ENCODE measurements around the gene ERFL.
A peak's percentile ranks its signal among the peaks of the same experiment; 100 is the strongest.

Gene ERFL

GRCh38 chr19:41897820-41898219, 30.4 kb downstream of the ERFL start:
- DNase-seq (ENCODE audit: low read depth), result no peak

GRCh38 chr19:41897181-41897580, 31.1 kb downstream of the ERFL start:
- no peak for DNase-seq (ENCODE audit: low read depth)

GRCh38 chr19:41896581-41896942, 31.7 kb downstream of the ERFL start:
- no peak for DNase-seq (ENCODE audit: low read depth)

- no peak for DNase-seq (ENCODE audit: low read depth)
Observed at GRCh38 chr19:41895745-41896580, 32.3 kb downstream of the ERFL start.

- DNase-seq (ENCODE audit: low read depth), result no peak
Observed at GRCh38 chr19:41894350-41894749, 33.9 kb downstream of the ERFL start.

GRCh38 chr19:41893899-41894298, 34.4 kb downstream of the ERFL start:
- no peak for DNase-seq (ENCODE audit: low read depth)

GRCh38 chr19:41892173-41892902, 35.9 kb downstream of the ERFL start:
- no peak for DNase-seq (ENCODE audit: low read depth)

- DNase-seq (ENCODE audit: low read depth), result no peak
Observed at GRCh38 chr19:41890936-41891335, 37.3 kb downstream of the ERFL start.

GRCh38 chr19:41889896-41890295, 38.4 kb downstream of the ERFL start:
- DNase-seq (ENCODE audit: low read depth), result no peak

- no peak for DNase-seq (ENCODE audit: low read depth)
Observed at GRCh38 chr19:41888926-41889325, 39.3 kb downstream of the ERFL start.

- peak; percentile 82 for DNase-seq (ENCODE audit: low read depth)
Observed at GRCh38 chr19:41887711-41888382, 40.4 kb downstream of the ERFL start.

- DNase-seq (ENCODE audit: low read depth), result peak; percentile 63
Observed at GRCh38 chr19:41886761-41887710, 41.2 kb downstream of the ERFL start.

GRCh38 chr19:41883821-41884733, 44.2 kb downstream of the ERFL start:
- peak; percentile 80 for DNase-seq (ENCODE audit: low read depth)

- no peak for DNase-seq (ENCODE audit: low read depth)
Observed at GRCh38 chr19:41883463-41883820, 44.8 kb downstream of the ERFL start.

- DNase-seq (ENCODE audit: low read depth), result peak; percentile 67
Observed at GRCh38 chr19:41882568-41883462, 45.4 kb downstream of the ERFL start, which contains the start of gene ARHGEF1. ARHGEF1 (plus strand) TSS chr19:41883184; CDS start chr19:41888083, 4,899 bp downstream.

GRCh38 chr19:41880329-41880708, 47.9 kb downstream of the ERFL start:
- no peak for DNase-seq (ENCODE audit: low read depth)

- DNase-seq (ENCODE audit: low read depth), result no peak
Observed at GRCh38 chr19:41879670-41880328, 48.5 kb downstream of the ERFL start.

- no peak for DNase-seq (ENCODE audit: low read depth)
Observed at GRCh38 chr19:41879080-41879479, 49.2 kb downstream of the ERFL start.

All from activated T-helper 1 cell treated with Interleukin-2 at 50 U/mL for 16 hours (primary cell).